GM19467 (cell line): Measurements from ENCODE around the gene HS3ST4.

Source experiments
- ATAC-seq: cut with Tn5 transposase; IDR thresholded peaks from one replicate; pipeline ENCODE4 v1.9.1; 2021; ENCODE audit warnings: mild to moderate bottlenecking, moderate library complexity; ENCODE audit not compliant: unreplicated experiment

HS3ST4 gene

GRCh38 chr16:26161461-26162180 is 469.9 kb downstream of the HS3ST4 start:
- ATAC-seq = no peak

- ATAC-seq = no peak
Measured at GRCh38 chr16:26169473-26169872, 477.7 kb downstream of the HS3ST4 start.

GRCh38 chr16:26175944-26176343 is 484.2 kb downstream of the HS3ST4 start:
- ATAC-seq = no peak

- ATAC-seq = no peak
Measured at GRCh38 chr16:26177438-26177837, 485.7 kb downstream of the HS3ST4 start.

- ATAC-seq = no peak
Measured at GRCh38 chr16:26178298-26178697, 486.5 kb downstream of the HS3ST4 start.

- no peak for ATAC-seq
Measured at GRCh38 chr16:26186091-26186615, 494.4 kb downstream of the HS3ST4 start.
